CD4-positive, alpha-beta T cell treated with Interleukin-10 for 1 hour (primary cell): ENCODE results near the gene SLC7A6.

ENCODE experiments used
- DNase-seq: peaks from one replicate; pipeline ENCODE4 v3.0.0-alpha.2; 2020

Gene SLC7A6

GRCh38 chr16:68310774-68311511, 46.6 kb downstream of the SLC7A6 start, which contains the start of the genes PRMT7 and SLC7A6OS:
TSS of gene PRMT7 (plus strand) at chr16:68311019. CDS start at chr16:68315980, 4,961 bp downstream.
TSS of gene SLC7A6OS (minus strand) at chr16:68310946. CDS start at chr16:68310926, 20 bp downstream.
- peak; percentile 92 for DNase-seq

GRCh38 chr16:68313116-68313515, 48.8 kb downstream of the SLC7A6 start:
- DNase-seq = no peak

GRCh38 chr16:68319185-68319908, 55.0 kb downstream of the SLC7A6 start:
- DNase-seq = no peak

GRCh38 chr16:68324336-68324735, 60.0 kb downstream of the SLC7A6 start:
- no peak for DNase-seq

DNA sequence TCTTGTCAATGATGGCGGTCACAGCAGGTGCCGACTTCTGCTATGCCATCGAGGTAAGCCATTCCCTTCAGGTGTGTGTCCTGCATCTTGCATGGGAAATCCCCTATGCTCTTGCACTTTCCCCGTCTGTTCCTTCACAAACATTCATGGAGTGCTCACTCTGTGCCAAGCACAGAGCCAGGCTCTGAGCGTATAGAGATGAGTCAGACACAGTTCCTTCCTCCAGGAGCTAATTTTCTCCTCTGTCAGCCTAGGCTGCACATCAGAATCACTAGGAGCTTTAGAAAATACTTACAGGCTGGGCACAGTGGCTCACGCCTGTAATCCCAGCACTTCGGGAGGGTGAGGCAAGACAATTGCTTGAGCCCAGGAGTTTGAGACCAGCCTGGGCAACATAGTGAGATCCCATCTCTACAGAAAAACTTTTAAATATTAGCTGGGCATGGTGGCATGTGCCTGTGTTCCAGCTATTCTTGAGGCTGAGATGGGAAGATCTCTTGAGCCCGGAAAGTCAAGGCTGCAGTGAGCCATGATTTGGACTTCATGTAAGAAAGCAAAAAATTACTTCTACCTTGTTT, 60.5 kb downstream of the SLC7A6 start:
- DNase-seq = no peak

GRCh38 chr16:68328151-68328859, 64.0 kb downstream of the SLC7A6 start:
- peak; percentile 85 for DNase-seq

DNA sequence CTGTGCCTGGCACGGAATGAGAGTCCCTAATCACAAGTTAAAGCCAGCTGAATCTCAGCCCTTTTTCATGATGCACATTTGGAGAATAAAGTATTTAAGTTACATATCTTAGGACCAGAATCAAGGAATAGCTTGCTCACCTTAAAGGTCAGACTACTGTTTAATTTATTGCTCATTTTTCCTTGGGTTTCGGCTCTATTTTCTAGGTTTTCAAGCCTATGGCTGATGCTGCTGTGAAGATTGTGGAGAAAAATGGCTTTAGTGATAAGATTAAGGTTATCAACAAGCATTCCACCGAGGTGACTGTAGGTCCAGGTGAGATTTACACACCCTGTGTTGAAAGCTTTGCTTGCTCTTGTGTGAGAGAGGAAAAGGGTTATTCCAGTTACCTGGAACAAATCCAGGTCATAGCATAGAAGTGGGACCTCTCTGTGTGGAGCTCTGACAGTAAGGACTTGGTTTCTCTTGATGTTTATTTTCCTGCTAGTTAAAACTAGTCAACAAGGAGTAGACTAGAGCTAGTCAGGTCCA, 64.6 kb downstream of the SLC7A6 start:
- no peak for DNase-seq

DNA sequence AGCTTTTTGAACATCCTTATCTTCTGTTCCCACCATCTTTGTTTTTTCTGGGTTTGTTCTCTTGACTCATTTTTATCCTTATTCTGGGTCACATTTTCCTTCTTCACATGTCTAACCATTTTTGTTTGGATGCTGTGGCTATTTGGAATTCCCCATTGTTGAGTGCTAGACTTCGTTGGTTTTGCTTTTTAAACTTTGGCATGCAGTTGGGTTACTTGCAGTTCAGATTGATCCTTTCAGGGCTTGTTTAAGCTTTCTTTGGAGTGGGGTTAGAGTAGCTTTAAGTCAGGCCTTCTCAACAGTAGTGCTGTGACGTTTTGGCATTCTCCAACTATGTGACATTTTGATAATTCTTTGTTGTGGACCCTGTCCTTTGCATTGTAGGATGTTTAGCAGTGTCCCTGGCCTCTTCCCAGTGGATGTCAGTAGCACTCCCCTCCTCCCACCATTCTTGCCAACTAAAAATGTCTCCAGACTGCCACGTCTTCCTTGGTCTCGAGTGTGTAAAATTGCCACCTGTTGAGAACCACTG, 67.6 kb downstream of the SLC7A6 start:
- no peak for DNase-seq

- DNase-seq = no peak
Measured at GRCh38 chr16:68332411-68333121, 68.2 kb downstream of the SLC7A6 start.

DNA sequence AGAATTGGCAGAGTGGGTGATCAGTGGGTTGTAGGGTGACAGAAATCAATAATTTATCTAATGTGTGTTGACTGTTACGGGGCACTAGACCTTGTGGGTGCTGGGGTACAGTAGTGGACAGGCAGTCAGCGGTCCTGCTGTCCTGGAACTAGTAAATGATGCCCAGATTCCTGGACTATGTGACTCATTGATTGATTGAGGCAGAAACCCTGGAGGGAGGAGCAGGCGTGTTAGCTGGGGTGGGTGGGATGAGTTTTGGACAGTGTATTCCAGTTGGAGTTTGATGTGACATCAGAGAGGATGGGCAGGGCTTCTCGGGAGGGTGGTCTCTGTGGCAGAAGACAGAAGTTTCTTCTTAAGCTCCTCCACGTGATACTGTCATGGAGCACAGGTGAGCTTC, 70.8 kb downstream of the SLC7A6 start:
- no peak for DNase-seq

DNA sequence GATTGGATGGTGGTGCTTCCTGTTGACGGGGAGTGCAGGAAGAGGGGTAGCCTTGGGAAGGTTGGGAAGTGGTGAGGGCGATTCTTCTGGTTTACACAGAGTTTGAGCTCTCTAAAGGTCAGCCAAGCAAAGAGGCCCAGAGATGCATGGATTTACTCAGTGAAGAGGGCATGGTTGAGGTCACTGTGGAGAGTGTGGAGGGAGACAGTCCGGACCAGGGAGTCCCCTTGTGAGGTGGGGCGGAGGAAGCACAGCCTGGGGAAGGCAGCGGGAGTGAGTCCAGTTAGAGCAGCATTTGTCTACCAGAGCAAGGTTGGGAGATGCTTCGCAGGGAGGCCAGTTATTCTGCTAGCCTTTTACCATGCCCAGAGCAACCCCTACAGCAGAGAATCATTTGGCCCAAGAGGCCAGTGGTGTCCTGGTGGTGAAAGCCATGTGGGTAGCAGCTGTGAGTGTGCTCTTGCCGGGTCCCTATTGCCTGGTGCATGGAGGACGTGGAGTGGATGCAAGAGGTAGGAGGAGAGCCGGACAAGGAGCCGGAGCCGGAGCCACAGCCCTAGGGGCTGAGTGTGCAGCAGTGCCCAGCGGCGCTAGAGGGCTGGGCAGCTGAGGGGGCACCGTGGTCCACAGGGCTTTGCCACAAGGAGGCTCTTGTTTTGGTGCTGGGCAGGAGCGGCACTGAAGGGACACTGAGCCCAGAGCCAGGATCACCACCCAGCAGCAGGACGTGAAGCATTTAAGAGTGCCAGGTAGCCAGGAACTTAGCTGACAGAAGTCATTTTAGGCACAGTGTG, 74.2 kb downstream of the SLC7A6 start:
- no peak for DNase-seq

DNA sequence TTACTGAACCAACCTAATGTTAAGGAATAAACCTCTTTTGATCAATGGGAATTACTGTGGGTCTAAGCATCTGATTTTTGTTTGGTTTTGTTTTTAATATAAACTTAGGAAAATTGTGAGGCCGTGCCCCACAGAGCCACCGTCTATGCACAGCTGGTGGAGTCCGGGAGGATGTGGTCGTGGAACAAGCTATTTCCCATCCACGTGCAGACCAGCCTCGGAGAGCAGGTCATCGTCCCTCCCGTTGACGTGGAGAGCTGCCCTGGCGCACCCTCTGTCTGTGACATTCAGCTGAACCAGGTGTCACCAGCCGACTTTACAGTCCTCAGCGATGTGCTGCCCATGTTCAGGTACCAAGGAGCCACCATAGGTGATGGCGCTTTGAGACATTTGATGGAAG, 74.9 kb downstream of the SLC7A6 start:
- no peak for DNase-seq

GRCh38 chr16:68342620-68343019, 78.3 kb downstream of the SLC7A6 start:
- no peak for DNase-seq

DNA sequence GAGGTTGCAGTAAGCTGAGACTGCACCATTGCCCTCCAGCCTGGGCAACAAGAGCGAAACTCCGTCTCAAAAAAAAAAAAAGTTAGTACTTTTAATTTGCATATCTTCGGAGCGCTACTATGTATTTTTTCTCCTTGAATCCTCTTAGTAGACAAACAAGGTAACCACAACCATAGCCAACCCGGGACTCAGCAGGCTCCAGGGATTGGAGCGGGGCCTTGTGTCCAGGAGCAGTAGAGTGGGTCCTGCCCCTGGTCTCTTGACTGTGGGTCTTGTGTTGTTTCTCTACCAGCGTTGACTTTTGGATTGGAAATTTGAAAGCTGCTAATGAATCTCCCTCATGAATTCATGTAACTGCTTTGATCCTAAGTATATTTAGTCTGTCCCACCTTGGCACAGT, 78.8 kb downstream of the SLC7A6 start:
- no peak for DNase-seq

DNA sequence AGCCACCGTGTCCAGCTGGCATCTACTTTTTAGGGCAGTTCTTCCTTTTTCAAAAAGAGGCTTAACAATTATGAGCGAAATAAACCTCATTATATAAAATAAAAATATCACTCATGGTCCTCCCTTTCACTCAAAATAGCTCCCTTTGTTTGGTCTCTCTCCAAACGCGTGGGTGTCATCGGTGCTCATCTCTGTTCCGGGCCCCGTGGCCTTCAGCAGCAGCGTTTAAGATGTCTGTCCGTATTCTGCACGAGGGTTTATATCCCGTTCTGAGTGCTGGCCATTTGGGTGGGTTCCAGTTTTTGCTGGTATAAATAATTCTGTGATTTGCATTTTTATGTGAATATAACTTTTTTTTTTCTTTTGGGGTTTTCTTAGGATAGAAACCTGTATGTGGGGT, 79.9 kb downstream of the SLC7A6 start:
- no peak for DNase-seq

DNA sequence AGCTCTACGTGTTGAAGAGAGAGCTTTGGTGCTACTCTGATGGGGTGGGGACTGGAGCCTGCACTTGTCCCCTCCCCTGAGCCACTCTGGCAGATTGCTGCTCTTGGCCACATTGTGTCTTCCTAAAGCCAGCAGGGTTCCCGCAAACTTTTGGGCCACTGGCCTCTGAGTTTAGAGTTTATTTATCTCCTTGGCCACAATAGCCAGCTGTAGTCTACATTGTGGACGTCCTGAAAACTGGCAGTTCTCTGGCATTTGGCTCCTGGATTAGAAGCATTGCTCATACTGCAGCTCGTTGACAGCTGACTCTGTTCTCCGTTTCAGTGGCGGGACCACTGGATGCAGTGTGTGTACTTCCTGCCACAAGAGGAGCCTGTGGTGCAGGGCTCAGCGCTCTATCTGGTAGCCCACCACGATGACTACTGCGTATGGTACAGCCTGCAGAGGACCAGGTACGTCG, 81.1 kb downstream of the SLC7A6 start:
- DNase-seq = no peak

- DNase-seq = no peak
Measured at GRCh38 chr16:68345958-68346635, 81.8 kb downstream of the SLC7A6 start.

DNA sequence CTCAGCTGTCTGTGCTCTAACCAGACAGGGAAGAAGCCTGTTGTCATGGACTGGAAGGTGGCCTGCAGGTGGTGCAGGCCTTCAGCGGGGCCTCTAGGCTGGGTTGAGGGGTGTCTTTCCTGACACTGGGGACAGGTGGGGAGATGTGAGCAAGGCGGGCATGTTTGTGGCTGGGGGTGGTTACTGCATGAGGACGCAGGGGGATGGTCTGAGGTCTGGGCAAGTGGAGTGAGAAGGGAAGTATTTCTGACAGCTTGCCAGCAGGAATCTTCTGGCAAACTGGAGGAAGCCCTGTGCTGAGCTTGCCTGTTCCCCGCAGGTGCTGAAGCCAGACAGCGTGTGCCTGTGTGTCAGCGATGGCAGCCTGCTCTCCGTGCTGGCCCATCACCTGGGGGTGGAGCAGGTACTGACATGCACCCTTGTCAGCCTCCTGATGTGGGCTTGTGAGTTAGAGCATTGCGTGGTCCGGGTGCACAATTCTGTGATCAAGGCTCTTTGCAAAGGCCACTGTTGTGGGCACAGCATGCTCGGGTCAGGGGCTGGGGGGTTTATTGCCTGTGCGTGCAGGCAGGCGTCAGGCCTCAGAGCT, 82.7 kb downstream of the SLC7A6 start:
- no peak for DNase-seq

DNA sequence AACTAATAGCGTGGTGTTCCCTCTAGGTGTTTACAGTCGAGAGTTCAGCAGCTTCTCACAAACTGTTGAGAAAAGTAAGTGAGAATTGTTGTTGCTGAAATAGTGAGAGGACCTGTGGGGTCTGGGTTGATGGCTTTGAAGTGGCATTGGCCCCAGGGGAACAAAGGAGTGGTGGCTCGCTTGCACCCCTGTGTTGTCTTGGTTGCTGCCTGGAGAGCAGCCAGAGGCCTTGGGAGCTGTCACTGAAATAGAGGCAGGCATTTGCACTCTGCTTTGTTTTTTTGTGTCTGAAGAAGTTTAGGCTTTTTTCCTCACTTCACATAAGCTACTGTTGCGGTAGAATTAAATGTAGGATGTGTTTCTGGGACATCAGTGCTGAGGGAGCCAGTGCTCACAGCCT, 83.3 kb downstream of the SLC7A6 start:
- DNase-seq = no peak
